Tibial artery (tissue), 4 donors: ENCODE data around the gene HDAC3.
A peak's percentile ranks its signal among the peaks of the same experiment; 100 is the strongest.

ENCODE experiments used
- DNase-seq, 2 donors: peaks; one replicate each; pipeline ENCODE4 v3.0.0-alpha.2; 2019
- H3K27ac ChIP-seq, 2 donors: fragments of 200-600 bp; sonication (generic) in 1 of 2; 1 replicate in 1 of 2; 2 replicates in 1 of 2; pipeline ENCODE4 v1.5.1; 2018 to 2019; ENCODE audit warnings: mild to moderate bottlenecking in 1 of 2
- H3K27me3 ChIP-seq, 2 donors: fragments of 200-600 bp; sonication (generic) in 1 of 2; one replicate each; pipeline versions ENCODE4 v1.5.1 to v1.6.0; 2016 to 2019
- H3K36me3 ChIP-seq, 3 donors: fragments of 200-600 bp; sonication (generic) in 2 of 3; one replicate each; pipeline ENCODE4 v1.5.1; 2016 to 2019; ENCODE audit warnings: mild to moderate bottlenecking in 2 of 3
- H3K4me1 ChIP-seq, 4 donors: fragments of 200-600 bp; sonication (generic) in 2 of 4; 1 replicate in 3 of 4; 2 replicates in 1 of 4; pipeline ENCODE4 v1.5.1; 2016 to 2019
- H3K4me3 ChIP-seq, 2 donors: fragments of 200-600 bp; sonication (generic) in 1 of 2; 1 replicate in 1 of 2; 2 replicates in 1 of 2; pipeline ENCODE4 v1.5.1; 2018 to 2019; ENCODE audit warnings: mild to moderate bottlenecking in 2 of 2
- H3K9me3 ChIP-seq, 3 donors: fragments of 200-600 bp; sonication (generic) in 1 of 3; one replicate each; pipeline ENCODE4 v1.5.1; 2016 to 2019
- CTCF ChIP-seq, 2 experiments: fragments of 200-600 bp in 1 of 2; fragments of 450-650 bp in 1 of 2; IDR thresholded peaks; one replicate each; pipeline ENCODE4 v1.5.1; 2017 to 2019; ENCODE audit warnings: antibody characterized with exemption in 2 of 2, mild to moderate bottlenecking in 1 of 2, moderate library complexity in 1 of 2
- intact Hi-C: fragments of 100-400 bp; cut with DNase I; formaldehyde crosslinking; loops from one replicate; pipeline ENCODE4 v1.15.0; 2023; ENCODE audit warnings: low total_unique reads

The HDAC3 gene

GRCh38 chr5:141650851-141651727 is 14.4 kb upstream of the HDAC3 start, which contains the start of gene FCHSD1:
TSS of gene FCHSD1 (minus strand) at chr5:141651418. CDS start at chr5:141651368, 50 bp downstream.
- peaks cover 0 to 19% (median 13%) of the 10 kb centered on the region in 4 donors for H3K4me1 ChIP-seq
- peaks cover 0 to 39% (median 27%) of the 10 kb centered on the region in 3 donors for H3K36me3 ChIP-seq
- no peaks in the 10 kb centered on the region for H3K27me3 ChIP-seq
- intact Hi-C loops: no loop called here
- no peaks in the 10 kb centered on the region for H3K9me3 ChIP-seq
- peak; percentile 88 to 95 for DNase-seq
- TF ChIP-seq CTCF (IDR thresholded peaks at IDR 0.05): no peak
- peak within 1 kb of the TSS; percentile 45 to 72 for H3K27ac ChIP-seq
- H3K4me3 ChIP-seq: peak within 1 kb of the TSS; percentile 68 to 73

- Histone ChIP-seq H3K36me3 (peaks cover 7 to 39% (median 38%) of the 10 kb centered on the region in 3 donors), H3K4me1 (peaks cover 0 to 19% (median 13%) of the 10 kb centered on the region in 4 donors), H3K9me3 (no peaks in the 10 kb centered on the region), H3K4me3 (no peak overlapping the region), H3K27me3 (no peaks in the 10 kb centered on the region), H3K27ac (no peak overlapping the region)
- TF ChIP-seq CTCF (IDR thresholded peaks at IDR 0.05): no peak
- intact Hi-C loops: no loop called here
- DNase-seq: no peak
These were observed 13.3 kb upstream of the HDAC3 start for GRCh38 chr5:141649972-141650371.

- no peaks in the 10 kb centered on the region for H3K9me3 ChIP-seq
- TF ChIP-seq CTCF (IDR thresholded peaks at IDR 0.05): no peak
- intact Hi-C loops: no loop called here
- DNase-seq: no peak
- no peak overlapping the region for H3K27ac ChIP-seq
- peaks cover 7 to 47% (median 45%) of the 10 kb centered on the region in 3 donors for H3K36me3 ChIP-seq
- H3K27me3 ChIP-seq: no peaks in the 10 kb centered on the region
- H3K4me1 ChIP-seq: peaks cover 0 to 19% (median 13%) of the 10 kb centered on the region in 4 donors
- no peak overlapping the region for H3K4me3 ChIP-seq
These were observed 12.5 kb upstream of the HDAC3 start for GRCh38 chr5:141649056-141649688.

GRCh38 chr5:141647851-141648250 is 11.2 kb upstream of the HDAC3 start:
- Histone ChIP-seq H3K27me3 (no peaks in the 10 kb centered on the region), H3K4me3 (no peak overlapping the region), H3K4me1 (peaks cover 0 to 19% (median 13%) of the 10 kb centered on the region in 4 donors), H3K9me3 (no peaks in the 10 kb centered on the region), H3K36me3 (peaks cover 10 to 55% (median 52%) of the 10 kb centered on the region in 3 donors), H3K27ac (no peak overlapping the region)
- intact Hi-C loops: no loop called here
- DNase-seq: no peak
- no peak for TF ChIP-seq CTCF (IDR thresholded peaks at IDR 0.05)

GRCh38 chr5:141647242-141647641 is 10.6 kb upstream of the HDAC3 start:
- TF ChIP-seq CTCF (IDR thresholded peaks at IDR 0.05): no peak
- H3K36me3 ChIP-seq: peaks cover 10 to 61% (median 52%) of the 10 kb centered on the region in 3 donors
- no peaks in the 10 kb centered on the region for H3K9me3 ChIP-seq
- no peak overlapping the region for H3K4me3 ChIP-seq
- H3K4me1 ChIP-seq: peaks cover 0 to 19% (median 13%) of the 10 kb centered on the region in 4 donors
- H3K27me3 ChIP-seq: no peaks in the 10 kb centered on the region
- no peak overlapping the region for H3K27ac ChIP-seq
- DNase-seq: no peak
- intact Hi-C loops: no loop called here
